HepG2 (cell line): ENCODE measurements around the gene HSPB7. TPM values are rescaled to one million over a fixed set of nuclear protein-coding genes. Genes with fewer than 3 reads are reported as not detected.

Source experiments
- ATAC-seq: fragments of 200-7000 bp; cut with Tn5 transposase; 3 replicates; pipeline ENCODE4 v1.9.1; 2020; ENCODE audit warnings: mild to moderate bottlenecking, moderate library complexity
- BruUV-seq: library from RNA; stranded (reverse); fragments of 400-500 nt; replicated peaks from 2 replicates; lab custom pipeline; 2021; lab: Mats Ljungman, UMichigan
- CTCF ChIA-PET: fragments of 300-600 bp; formaldehyde crosslinking; extraction: SDS; loops from one replicate; lab custom pipeline; 2021; ENCODE audit warnings: low total read pairs, inconsistent platforms, low intra/inter-chr PET ratio; lab: Yijun Ruan, JAX
- POLR2A ChIA-PET: fragments of 350-600 bp; sonication (Branson Sonifier 250); formaldehyde crosslinking; loops from one replicate; lab custom pipeline; 2020; ENCODE audit warnings: antibody characterized with exemption, inconsistent platforms; lab: Yijun Ruan, JAX
- DNase-seq: peaks from one replicate; pipeline ENCODE4 v3.0.0-alpha.2; 2015; ENCODE audit warnings: low spot score
- FAIRE-seq: peaks from 3 replicates; lab custom pipeline; 2011; peaks lifted over from hg19 to GRCh38; lab: Jason Lieb, UNC
- H2AFZ ChIP-seq: one replicate; pipeline ENCODE4 v1.6.1; 2011; ENCODE audit warnings: low read length, inconsistent platforms
- H3K27ac ChIP-seq: fragments of 300-600 bp; 3 replicates; pipeline ENCODE4 v1.8.0; 2011; ENCODE audit warnings: mixed run types, mild to moderate bottlenecking, mixed read lengths, low read length, inconsistent platforms; ENCODE audit not compliant: insufficient read depth; ENCODE audit errors: extremely low read length
- H3K27me3 ChIP-seq, 2 experiments: fragments of 200-600 bp in 1 of 2; 2 replicates in 1 of 2; 3 replicates in 1 of 2; pipeline versions ENCODE4 v1.6.0 to v1.8.0; 2011; ENCODE audit warnings: low read length in 2 of 2, mild to moderate bottlenecking in 2 of 2, moderate library complexity in 2 of 2, inconsistent platforms in 1 of 2; ENCODE audit not compliant: insufficient read depth in 2 of 2, control insufficient read depth in 1 of 2
- H3K36me3 ChIP-seq, 2 experiments: fragments of 200-600 bp in 1 of 2; replicated peaks in 1 of 2; 2 replicates in 1 of 2; 3 replicates in 1 of 2; pipeline versions ENCODE4 v1.5.1 to v1.8.0; 2011; ENCODE audit warnings: low read length in 2 of 2, inconsistent platforms in 1 of 2; ENCODE audit not compliant: insufficient read depth in 2 of 2, control insufficient read depth in 1 of 2
- H3K4me1 ChIP-seq: 2 replicates; pipeline ENCODE4 v1.5.1; 2012; ENCODE audit warnings: low read length, inconsistent platforms; ENCODE audit not compliant: insufficient read depth
- H3K4me2 ChIP-seq: 2 replicates; pipeline ENCODE4 v1.6.0; 2011; ENCODE audit warnings: low read depth, low read length, inconsistent platforms
- H3K4me3 ChIP-seq, 3 experiments: fragments of 200-600 bp in 1 of 3; sonication (generic), shearing (Covaris generic) in 1 of 3; replicated peaks in 1 of 3; 2 replicates each; pipeline ENCODE4 v1.5.1; 2011 to 2016; ENCODE audit warnings: low read length in 3 of 3, inconsistent platforms in 2 of 3, low read depth in 2 of 3, mild to moderate bottlenecking in 2 of 3, control low read depth in 1 of 3, mixed read lengths in 1 of 3; ENCODE audit not compliant: insufficient read depth in 1 of 3
- H3K79me2 ChIP-seq: one replicate; pipeline ENCODE4 v1.6.1; 2011; ENCODE audit warnings: low read length, inconsistent platforms; ENCODE audit not compliant: insufficient read depth
- H3K9ac ChIP-seq: 2 replicates; pipeline ENCODE4 v1.6.0; 2011; ENCODE audit warnings: mild to moderate bottlenecking, low read depth, low read length, inconsistent platforms; ENCODE audit not compliant: insufficient read depth
- H3K9me3 ChIP-seq: 2 replicates; pipeline ENCODE4 v1.5.1; 2012; ENCODE audit warnings: mild to moderate bottlenecking, low read length
- H4K20me1 ChIP-seq: 2 replicates; pipeline ENCODE4 v1.6.0; 2011; ENCODE audit warnings: inconsistent platforms, mild to moderate bottlenecking, low read length, moderate library complexity; ENCODE audit not compliant: insufficient read depth
- CENPX ChIP-seq: sonication (generic); formaldehyde crosslinking; IDR thresholded peaks from 2 replicates; pipeline ENCODE4 v1.9.0; 2021; ENCODE audit warnings: mild to moderate bottlenecking, missing genetic modification reagents, moderate library complexity
- PRDM10 ChIP-seq: sonication (generic); formaldehyde crosslinking; IDR thresholded peaks from 2 replicates; pipeline ENCODE4 v1.4.0; 2020; ENCODE audit warnings: low read depth, missing genetic modification reagents
- ZNF562 ChIP-seq: sonication (generic); formaldehyde crosslinking; IDR thresholded peaks from 2 replicates; pipeline ENCODE4 v1.8.0; 2022; ENCODE audit warnings: missing genetic modification reagents, borderline replicate concordance
- ZXDC ChIP-seq: sonication (generic); formaldehyde crosslinking; IDR thresholded peaks from 2 replicates; pipeline ENCODE4 v1.5.0; 2020; ENCODE audit warnings: mild to moderate bottlenecking, missing genetic modification reagents
- WGBS: methylation state at CpG from one replicate; pipeline ENCODE4 v1.1.6; 2017; ENCODE audit warnings: low lambda C conversion rate; 5-methylcytosine and 5-hydroxymethylcytosine counted together
- in situ Hi-C: cut with HindIII; loops from 2 replicates; pipeline ENCODE4 v1.10.0; 2017; ENCODE audit warnings: low pct_unique_long_range_greater_than_20kb; ENCODE audit not compliant: extremely low pct_ligation_motif_present
- intact Hi-C: fragments of 100-400 bp; cut with micrococcal nuclease; formaldehyde crosslinking; loops from one replicate; pipeline ENCODE4 v1.10.0; 2022; ENCODE audit not compliant: unreplicated experiment
- polyA plus RNA-seq, 8 experiments: library from polyadenylated mRNA; depleted of rRNA in 3 of 8; stranded (reverse) in 7 of 8; unstranded in 1 of 8; fragments of >200 nt; fragmentation: Illumina TruSeq in 4 of 8; extraction: Trizol in 4 of 8; gene quantifications; 2 replicates each; pipeline versions ENCODE4 v1.2.1 to v1.2.3, GENCODE V29; 2011 to 2016; ENCODE audit warnings: low read depth in 4 of 8, missing spikeins in 1 of 8, mixed read lengths in 1 of 8; ENCODE audit not compliant: insufficient read depth in 1 of 8
- total RNA-seq, 5 experiments: library from RNA; depleted of rRNA; stranded (reverse); fragments of >200 nt; fragmentation: Illumina TruSeq; extraction: Trizol; gene quantifications; 2 replicates each; pipeline ENCODE4 v1.2.3, GENCODE V29; 2016; ENCODE audit warnings: low read depth in 1 of 5
- TF ChIP-seq, protein P1 (sequence below): sonication (generic); formaldehyde crosslinking; conservative IDR thresholded peaks from 2 replicates; pipeline ENCODE4 v1.4.0; 2020; ENCODE audit warnings: mild to moderate bottlenecking, missing genetic modification reagents, moderate library complexity
- TF ChIP-seq, protein P2 (sequence below): sonication (generic); formaldehyde crosslinking; conservative IDR thresholded peaks from 2 replicates; pipeline ENCODE4 v1.4.0; 2020; ENCODE audit warnings: missing genetic modification reagents

HSPB7 gene
- total and polyA plus RNA-seq, 2 of the 13 experiments (the other 11 are each of a cell fraction or from before 2014, with no cell fraction given), result 0.20 TPM; not detected in 1

- H3K27ac ChIP-seq, result peak overlapping the region; percentile 7
- POLR2A ChIA-PET, result no interaction called here
- peak; percentile 72 for DNase-seq
- ATAC-seq, result peak; percentile 44
- no TSS peak for BruUV-seq
- H4K20me1 ChIP-seq, result peaks cover 17% of the 10 kb centered on the region; the same call in 1 of the 2 replicates
- in situ Hi-C loops (loop anchor here (5.0 kb wide), 1 partner anchor 35 kb away; no protein-coding TSS in a partner anchor), intact Hi-C loops (no loop called here)
- peak overlapping the region; percentile 53; the same call in 1 of the 2 replicates for H3K9ac ChIP-seq
- peaks cover 67% of the 10 kb centered on the region for H3K4me1 ChIP-seq
- H3K36me3 ChIP-seq, result no peaks in the 10 kb centered on the region
- H3K79me2 ChIP-seq, result no peaks in the 10 kb centered on the region
- CTCF ChIA-PET, result no interaction called here
- peak overlapping the region; percentile 56 to 63 (median 60) for H3K4me3 ChIP-seq
- peaks cover 2 to 43% of the 10 kb centered on the region in 2 experiments; a peak in 3 of 5 replicates for H3K27me3 ChIP-seq
- peak overlapping the region; percentile 71 for H3K4me2 ChIP-seq
- H2AFZ ChIP-seq, result no peak overlapping the region
- H3K9me3 ChIP-seq, result no peaks in the 10 kb centered on the region
- FAIRE-seq, result no peak
- WGBS, result 14% methylated on average over 7 of the region's 36 CpGs
- TF ChIP-seq ZNF562 (CRISPR knock-in tag), result no peak
- TF ChIP-seq, protein P1, sequence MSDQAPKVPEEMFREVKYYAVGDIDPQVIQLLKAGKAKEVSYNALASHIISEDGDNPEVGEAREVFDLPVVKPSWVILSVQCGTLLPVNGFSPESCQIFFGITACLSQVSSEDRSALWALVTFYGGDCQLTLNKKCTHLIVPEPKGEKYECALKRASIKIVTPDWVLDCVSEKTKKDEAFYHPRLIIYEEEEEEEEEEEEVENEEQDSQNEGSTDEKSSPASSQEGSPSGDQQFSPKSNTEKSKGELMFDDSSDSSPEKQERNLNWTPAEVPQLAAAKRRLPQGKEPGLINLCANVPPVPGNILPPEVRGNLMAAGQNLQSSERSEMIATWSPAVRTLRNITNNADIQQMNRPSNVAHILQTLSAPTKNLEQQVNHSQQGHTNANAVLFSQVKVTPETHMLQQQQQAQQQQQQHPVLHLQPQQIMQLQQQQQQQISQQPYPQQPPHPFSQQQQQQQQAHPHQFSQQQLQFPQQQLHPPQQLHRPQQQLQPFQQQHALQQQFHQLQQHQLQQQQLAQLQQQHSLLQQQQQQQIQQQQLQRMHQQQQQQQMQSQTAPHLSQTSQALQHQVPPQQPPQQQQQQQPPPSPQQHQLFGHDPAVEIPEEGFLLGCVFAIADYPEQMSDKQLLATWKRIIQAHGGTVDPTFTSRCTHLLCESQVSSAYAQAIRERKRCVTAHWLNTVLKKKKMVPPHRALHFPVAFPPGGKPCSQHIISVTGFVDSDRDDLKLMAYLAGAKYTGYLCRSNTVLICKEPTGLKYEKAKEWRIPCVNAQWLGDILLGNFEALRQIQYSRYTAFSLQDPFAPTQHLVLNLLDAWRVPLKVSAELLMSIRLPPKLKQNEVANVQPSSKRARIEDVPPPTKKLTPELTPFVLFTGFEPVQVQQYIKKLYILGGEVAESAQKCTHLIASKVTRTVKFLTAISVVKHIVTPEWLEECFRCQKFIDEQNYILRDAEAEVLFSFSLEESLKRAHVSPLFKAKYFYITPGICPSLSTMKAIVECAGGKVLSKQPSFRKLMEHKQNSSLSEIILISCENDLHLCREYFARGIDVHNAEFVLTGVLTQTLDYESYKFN (CRISPR knock-in tag), result peak; percentile 59
- TF ChIP-seq PRDM10 (CRISPR knock-in tag), result no peak
- no peak for TF ChIP-seq CENPX
- no peak for TF ChIP-seq ZXDC (CRISPR knock-in tag)
- TF ChIP-seq, protein P2, sequence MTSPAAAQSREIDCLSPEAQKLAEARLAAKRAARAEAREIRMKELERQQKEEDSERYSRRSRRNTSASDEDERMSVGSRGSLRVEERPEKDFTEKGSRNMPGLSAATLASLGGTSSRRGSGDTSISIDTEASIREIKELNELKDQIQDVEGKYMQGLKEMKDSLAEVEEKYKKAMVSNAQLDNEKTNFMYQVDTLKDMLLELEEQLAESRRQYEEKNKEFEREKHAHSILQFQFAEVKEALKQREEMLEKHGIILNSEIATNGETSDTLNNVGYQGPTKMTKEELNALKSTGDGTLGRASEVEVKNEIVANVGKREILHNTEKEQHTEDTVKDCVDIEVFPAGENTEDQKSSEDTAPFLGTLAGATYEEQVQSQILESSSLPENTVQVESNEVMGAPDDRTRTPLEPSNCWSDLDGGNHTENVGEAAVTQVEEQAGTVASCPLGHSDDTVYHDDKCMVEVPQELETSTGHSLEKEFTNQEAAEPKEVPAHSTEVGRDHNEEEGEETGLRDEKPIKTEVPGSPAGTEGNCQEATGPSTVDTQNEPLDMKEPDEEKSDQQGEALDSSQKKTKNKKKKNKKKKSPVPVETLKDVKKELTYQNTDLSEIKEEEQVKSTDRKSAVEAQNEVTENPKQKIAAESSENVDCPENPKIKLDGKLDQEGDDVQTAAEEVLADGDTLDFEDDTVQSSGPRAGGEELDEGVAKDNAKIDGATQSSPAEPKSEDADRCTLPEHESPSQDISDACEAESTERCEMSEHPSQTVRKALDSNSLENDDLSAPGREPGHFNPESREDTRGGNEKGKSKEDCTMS (CRISPR knock-in tag), result no peak
These were observed 5.1 kb downstream of the HSPB7 start for GRCh38 chr1:16012590-16013219.
